GM19468 (cell line): ENCODE results near the gene THRA.

Experiments
- ATAC-seq: cut with Tn5 transposase; IDR thresholded peaks from one replicate; pipeline ENCODE4 v1.9.1; 2021; ENCODE audit warnings: mild to moderate bottlenecking, moderate library complexity, moderate number of reproducible peaks; ENCODE audit not compliant: unreplicated experiment; ENCODE audit errors: extremely low read depth

THRA gene

DNA sequence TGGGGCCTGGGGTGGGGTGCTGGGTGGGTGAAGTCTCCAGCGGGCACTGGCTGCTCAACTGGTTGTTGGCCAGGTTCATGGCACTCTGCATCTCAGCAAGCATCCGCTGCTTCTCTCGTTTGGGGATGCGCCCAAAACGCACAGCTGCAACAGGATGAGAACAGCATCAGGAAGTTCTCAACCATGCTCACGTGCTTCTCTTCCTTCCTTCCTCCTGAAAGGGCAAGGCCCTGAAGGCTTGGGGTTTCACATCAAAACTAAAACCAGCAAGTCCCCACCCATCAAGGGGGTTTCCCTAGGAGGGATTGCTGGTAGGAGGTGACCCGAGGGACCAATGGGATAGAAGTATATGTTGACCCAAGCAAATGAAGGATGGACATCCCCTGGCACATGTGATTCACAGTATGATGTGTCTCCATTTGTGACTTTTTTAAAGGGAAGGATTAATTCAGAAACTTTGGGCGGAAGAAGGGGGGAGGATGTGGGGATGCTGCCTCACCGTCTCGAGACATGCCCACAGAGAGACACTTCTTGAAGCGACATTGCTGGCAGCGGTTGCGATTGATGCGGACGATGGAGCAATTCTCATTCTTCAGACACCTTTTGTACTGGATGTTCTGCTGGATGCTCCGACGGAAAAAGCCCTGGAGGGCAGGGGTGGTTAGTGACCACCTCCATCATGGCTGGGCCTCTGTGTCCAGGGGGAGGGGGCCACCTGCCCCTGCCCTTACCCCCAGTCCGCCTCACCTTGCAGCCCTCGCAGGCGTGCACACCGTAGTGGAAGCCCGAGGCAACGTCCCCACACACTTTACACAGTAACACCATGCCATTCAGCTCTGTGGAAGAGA lies 33.4 kb downstream of the THRA start:
- ATAC-seq: peak; percentile 30

DNA sequence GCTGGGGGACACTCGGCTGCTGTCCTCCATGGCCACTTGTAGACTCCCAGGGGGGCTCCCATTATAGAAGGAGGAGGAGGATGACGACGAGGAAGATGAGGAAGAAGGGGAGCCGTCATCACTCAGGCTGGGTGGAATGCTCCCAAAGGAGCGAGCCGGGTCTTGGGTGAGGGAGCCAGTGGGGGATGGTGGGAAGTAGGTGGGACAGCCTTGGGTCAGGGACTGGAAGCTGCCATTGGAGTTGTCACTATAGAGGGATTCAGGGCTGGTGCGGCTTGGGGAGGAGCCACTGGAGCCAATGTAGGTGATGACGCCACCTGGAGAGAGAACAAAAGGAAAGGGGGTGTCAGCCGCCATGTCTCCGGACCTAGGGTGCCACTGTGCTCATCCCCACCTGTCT lies 34.3 kb downstream of the THRA start:
- ATAC-seq: no peak

DNA sequence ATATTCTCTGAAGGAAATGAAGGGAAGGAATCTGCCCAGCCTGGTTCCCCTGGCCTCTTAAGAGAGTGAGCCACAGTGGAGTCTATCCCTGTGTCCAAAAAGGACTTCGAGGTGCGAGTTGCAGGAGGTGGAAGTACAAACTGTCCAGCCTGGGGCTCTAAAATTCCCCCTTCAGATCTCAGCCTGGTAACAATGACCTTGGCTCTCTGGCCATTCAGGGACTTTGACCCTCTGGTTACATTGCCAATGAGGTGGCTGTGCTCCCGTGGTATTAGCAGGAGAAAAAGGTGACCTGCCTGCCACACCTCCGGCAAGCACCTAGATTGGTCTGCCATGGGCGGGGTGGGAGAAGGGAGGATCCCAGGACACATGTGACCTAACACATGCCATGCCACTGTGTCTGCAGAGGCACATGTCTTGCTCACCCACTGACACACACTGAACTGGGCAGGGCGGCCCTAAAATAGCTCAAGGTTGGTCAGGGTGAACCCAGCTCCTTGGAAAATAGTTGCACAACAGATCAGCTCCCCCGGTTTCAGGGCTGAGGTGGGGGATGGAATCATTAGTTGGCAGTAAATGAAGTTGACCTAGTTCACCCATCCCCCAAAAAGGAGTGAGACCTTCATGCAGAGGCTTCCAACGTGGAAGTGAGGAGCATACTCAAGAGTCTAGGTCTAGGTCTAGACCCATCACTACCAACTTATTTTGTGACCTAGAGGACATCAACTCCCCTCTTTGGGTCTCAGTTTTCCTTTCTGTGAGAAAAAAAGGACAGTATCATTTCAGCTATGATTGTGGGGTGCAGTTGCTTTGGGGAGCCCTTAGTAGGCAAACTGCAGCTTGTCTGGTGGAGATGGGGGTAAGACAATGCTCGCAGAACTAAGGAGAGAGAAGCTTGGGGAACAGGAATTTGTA lies 35.4 kb downstream of the THRA start:
- ATAC-seq: no peak

GRCh38 chr17:40098846-40099618 lies 36.3 kb downstream of the THRA start:
- ATAC-seq: peak; percentile 19

GRCh38 chr17:40099619-40100418 lies 37.1 kb downstream of the THRA start:
- no peak for ATAC-seq

- ATAC-seq: no peak
Measured at GRCh38 chr17:40100419-40100668, 37.6 kb downstream of the THRA start, which contains the start of gene NR1D1. TSS of gene NR1D1 (minus strand) at chr17:40100589. CDS start at chr17:40100094, 495 bp downstream.

GRCh38 chr17:40100669-40101366 lies 38.1 kb downstream of the THRA start:
- ATAC-seq: no peak

- ATAC-seq: no peak
Measured at GRCh38 chr17:40101367-40102210, 38.8 kb downstream of the THRA start.

GRCh38 chr17:40103071-40103661 lies 40.4 kb downstream of the THRA start:
- ATAC-seq: no peak

GRCh38 chr17:40103688-40104087 lies 40.9 kb downstream of the THRA start:
- ATAC-seq: no peak

GRCh38 chr17:40104594-40105486 lies 42.1 kb downstream of the THRA start:
- no peak for ATAC-seq

DNA sequence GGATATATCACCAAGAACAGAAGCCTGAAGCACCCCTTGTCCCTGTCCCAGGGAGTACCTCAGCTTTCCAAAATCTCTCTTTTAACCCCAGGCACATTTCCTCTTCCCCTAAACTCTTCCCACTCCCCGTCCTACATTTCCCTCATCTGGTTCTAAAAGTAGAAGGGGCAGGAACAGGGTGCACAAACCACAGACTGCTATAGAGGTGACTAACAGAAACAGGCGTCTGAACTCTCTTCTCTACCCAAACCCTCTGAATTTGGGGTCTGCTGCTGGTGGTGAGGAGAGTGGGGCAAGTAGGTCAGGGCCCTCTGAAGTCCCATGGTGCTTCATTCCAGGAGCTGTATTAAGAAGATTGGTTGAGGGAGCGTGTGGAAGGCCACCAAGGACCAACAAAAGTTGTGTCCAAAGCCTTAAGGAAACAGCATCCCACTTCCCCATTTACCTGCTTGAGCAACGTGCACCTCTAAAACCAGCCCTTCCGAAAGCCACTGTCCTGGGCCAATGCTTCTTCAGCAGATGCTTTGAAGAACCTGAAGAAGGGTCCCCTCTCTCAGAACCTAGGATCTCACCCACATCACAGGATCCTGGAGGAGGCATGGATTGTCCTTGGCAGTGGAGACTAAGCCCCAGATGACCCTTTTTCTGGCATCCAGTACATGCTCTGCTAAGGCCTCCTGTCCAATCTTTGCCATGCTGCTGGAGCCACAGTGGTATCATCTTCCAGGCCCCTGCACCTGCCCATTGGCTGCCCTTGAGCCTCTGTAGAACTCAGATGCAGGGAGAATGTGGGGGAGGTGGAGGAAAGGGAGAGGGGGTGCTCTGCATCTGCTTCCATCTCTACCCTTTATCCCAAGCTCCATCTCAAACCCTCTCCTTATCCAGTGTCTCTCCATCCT lies 43.3 kb downstream of the THRA start:
- no peak for ATAC-seq

- ATAC-seq: no peak
Measured at GRCh38 chr17:40106760-40107521, 44.2 kb downstream of the THRA start.

DNA sequence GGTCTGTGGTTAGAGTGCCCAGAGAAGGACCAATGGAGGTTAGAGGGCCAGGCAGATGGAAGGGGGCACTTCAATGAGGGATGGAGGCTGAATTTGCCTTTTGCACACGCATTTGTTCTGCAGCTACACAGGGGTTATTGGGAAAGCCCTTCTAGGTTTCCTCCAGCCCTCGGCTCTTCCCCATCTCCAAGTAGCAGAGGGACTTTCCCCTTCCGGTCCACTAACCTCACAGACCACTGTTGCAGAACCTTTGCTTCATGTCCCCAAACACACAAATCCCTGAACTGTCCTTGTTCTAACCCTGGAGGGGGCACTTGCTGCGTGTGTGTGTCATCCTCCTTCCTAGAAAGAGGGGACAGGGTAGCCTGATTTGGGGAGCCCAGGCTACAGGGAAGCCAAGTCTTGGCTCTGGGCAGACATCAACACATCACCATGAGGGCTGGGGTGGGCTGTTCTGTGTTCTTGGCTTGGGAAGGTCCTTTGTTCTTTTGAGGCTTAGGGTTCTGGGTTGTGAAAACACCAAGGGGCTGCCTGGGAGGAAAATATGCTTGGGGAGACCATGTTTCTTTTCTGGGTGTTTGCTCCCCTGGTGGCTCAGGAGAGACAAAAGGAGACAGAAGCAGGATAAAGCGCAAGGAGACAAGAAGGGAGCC lies 44.9 kb downstream of the THRA start:
- ATAC-seq: no peak
